Large intestine (tissue), 3 donors: ENCODE results near the gene TBC1D17. TPM values are rescaled to one million over a fixed set of nuclear protein-coding genes. Genes with fewer than 3 reads are reported as not detected.

ENCODE experiments used
- DNase-seq, 2 donors: peaks; one replicate each; pipeline versions ENCODE4 v3.0.0 to v3.0.0-alpha.2; 2013
- H3K27ac ChIP-seq: one replicate; pipeline ENCODE4 v1.5.1; 2013; ENCODE audit warnings: low read length
- H3K27me3 ChIP-seq: 2 replicates; pipeline ENCODE4 v1.6.1; 2013; ENCODE audit warnings: low read length; ENCODE audit not compliant: control insufficient read depth, insufficient read depth
- H3K36me3 ChIP-seq: 2 replicates; pipeline ENCODE4 v1.6.1; 2013; ENCODE audit warnings: low read length; ENCODE audit not compliant: control insufficient read depth, insufficient read depth
- H3K4me1 ChIP-seq: one replicate; pipeline ENCODE4 v1.6.1; 2013; ENCODE audit warnings: low read length; ENCODE audit not compliant: control insufficient read depth, insufficient read depth
- H3K4me3 ChIP-seq: one replicate; pipeline ENCODE4 v1.5.1; 2013; ENCODE audit warnings: low read length
- H3K9me3 ChIP-seq: one replicate; pipeline ENCODE4 v1.6.1; 2013; ENCODE audit warnings: mild to moderate bottlenecking, low read depth, low read length, moderate library complexity; ENCODE audit not compliant: control insufficient read depth
- WGBS: methylation state at CpG from one replicate; pipeline ENCODE4 v1.1.5; 2013; ENCODE audit warnings: low lambda C conversion rate; ENCODE audit not compliant: insufficient coverage; 5-methylcytosine and 5-hydroxymethylcytosine counted together
- polyA plus RNA-seq: library from polyadenylated mRNA; unstranded; fragments of 120-200 nt; gene quantifications from one replicate; pipeline ENCODE4 v1.2.1, GENCODE V29; 2013

The TBC1D17 gene
- polyA plus RNA-seq, 1 donor, result 31.6 TPM

DNA sequence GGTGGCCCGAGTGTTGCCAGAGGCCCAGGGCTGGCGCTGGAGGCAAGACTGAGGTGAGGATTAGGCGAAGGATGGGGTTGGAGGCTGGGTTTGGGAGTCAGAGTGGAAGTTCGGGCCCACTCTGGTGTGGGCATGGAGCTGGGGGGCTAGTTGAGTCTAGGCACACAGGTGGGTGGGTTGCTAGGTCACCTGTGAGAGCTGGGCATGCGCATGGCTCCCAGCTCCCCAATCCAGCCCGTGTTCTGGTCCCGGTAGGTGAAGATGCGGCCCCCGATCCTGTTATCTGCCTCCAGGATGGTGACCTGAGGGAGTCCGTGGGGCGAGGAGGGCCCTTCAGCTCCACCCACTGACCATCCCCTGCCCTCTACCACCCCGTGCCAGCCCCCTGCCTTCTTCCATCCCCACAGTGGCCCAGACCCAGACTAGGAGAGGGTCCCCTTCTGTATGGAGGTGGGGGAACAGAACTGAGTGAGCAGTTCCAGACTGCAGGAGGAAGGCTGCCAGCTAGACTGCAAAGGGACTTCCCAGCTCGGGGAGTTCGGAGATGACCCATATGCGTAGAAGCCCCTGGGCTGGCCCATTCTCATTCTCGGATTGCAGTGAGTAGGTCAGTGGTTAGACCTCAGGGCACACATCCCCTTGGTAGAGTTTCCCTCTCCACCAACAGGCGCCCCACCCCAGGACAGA is 17.5 kb downstream of the TBC1D17 start:
- H3K27ac ChIP-seq, result no peak overlapping the region
- peaks cover 14% of the 10 kb centered on the region for H3K27me3 ChIP-seq
- peaks cover 2% of the 10 kb centered on the region for H3K9me3 ChIP-seq
- DNase-seq, result no peak
- H3K4me3 ChIP-seq, result no peak overlapping the region
- H3K4me1 ChIP-seq, result peaks cover 11% of the 10 kb centered on the region
- no peaks in the 10 kb centered on the region for H3K36me3 ChIP-seq
- no CpG with 5 or more reads among the region's 17 CpGs for WGBS

DNA sequence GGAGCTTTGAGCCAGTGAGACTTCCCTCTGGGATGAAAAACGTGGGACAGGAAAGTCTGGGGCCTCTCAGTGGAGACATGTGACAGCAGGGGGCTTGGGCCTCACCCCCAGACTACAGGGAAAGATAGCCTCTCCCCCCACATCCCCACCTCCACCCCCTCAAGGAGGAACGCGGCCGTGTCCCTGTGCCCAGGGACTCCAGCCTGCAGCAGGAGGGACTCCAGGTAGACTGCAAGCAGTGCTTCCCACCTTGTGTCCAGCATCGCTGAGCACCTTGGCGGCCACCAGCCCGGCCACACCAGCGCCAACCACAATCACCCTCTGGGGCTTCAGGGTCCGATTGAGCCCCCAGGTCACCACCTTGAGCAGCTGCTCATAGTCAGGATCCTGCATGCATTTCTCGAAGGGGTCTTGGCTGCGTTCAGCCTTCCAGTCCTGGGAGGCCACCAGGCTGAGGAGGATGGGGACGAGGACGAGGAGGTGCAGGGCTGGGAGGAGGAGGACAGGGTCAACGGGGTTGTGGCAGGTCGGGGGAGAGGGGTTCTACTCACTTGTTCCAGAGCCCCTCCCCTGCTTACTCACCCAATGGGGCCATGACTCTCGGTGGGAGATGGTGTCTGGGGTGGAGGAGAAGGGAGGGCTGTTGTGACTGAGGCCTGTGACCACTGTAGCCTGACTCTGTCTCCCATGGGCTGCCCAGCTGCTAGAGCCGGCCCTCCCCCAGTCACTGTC is 18.2 kb downstream of the TBC1D17 start:
- no peak overlapping the region for H3K27ac ChIP-seq
- H3K9me3 ChIP-seq, result no peaks in the 10 kb centered on the region
- no CpG with 5 or more reads among the region's 17 CpGs for WGBS
- no peaks in the 10 kb centered on the region for H3K36me3 ChIP-seq
- DNase-seq, result no peak
- no peak overlapping the region for H3K4me3 ChIP-seq
- peaks cover 10% of the 10 kb centered on the region for H3K27me3 ChIP-seq
- peaks cover 8% of the 10 kb centered on the region for H3K4me1 ChIP-seq

GRCh38 chr19:49896863-49897621 is 19.5 kb downstream of the TBC1D17 start, which contains the start of gene IL4I1:
Gene IL4I1, minus strand, starts transcription at chr19:49896887. Its CDS starts 727 bp downstream, at chr19:49896160.
- Histone ChIP-seq H3K27ac (peak within 1 kb of the TSS; percentile 11), H3K36me3 (no peaks in the 10 kb centered on the region), H3K4me3 (no peak within 1 kb of the TSS), H3K27me3 (no peaks in the 10 kb centered on the region), H3K9me3 (no peaks in the 10 kb centered on the region), H3K4me1 (peaks cover 5% of the 10 kb centered on the region)
- DNase-seq, result no peak
- WGBS, result 40% methylated on average over 2 of the region's 20 CpGs

DNA sequence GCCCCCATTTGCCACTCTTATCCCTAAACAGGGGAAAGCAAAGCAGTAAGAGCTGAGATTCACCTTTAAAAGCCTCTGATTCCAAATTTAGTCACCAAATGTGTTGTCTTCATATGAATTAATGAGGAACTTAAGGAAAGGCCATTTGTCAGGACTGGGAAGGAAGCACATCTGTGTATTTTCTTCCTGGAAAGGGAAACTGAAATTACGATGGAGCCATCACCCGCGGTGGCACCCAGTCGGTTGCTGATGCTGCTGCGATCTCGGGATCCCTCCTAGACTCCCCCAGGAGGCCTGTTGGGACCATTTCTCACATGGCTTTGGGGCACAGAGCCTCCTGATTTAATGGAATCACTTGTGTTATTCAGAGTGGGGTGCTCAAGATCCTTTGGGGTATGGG is 26.6 kb downstream of the TBC1D17 start:
- Histone ChIP-seq H3K4me1 (no peaks in the 10 kb centered on the region), H3K4me3 (no peak overlapping the region), H3K27me3 (no peaks in the 10 kb centered on the region), H3K27ac (no peak overlapping the region), H3K9me3 (no peaks in the 10 kb centered on the region), H3K36me3 (peaks cover 24% of the 10 kb centered on the region)
- no CpG with 5 or more reads among the region's 6 CpGs for WGBS
- DNase-seq, result no peak

DNA sequence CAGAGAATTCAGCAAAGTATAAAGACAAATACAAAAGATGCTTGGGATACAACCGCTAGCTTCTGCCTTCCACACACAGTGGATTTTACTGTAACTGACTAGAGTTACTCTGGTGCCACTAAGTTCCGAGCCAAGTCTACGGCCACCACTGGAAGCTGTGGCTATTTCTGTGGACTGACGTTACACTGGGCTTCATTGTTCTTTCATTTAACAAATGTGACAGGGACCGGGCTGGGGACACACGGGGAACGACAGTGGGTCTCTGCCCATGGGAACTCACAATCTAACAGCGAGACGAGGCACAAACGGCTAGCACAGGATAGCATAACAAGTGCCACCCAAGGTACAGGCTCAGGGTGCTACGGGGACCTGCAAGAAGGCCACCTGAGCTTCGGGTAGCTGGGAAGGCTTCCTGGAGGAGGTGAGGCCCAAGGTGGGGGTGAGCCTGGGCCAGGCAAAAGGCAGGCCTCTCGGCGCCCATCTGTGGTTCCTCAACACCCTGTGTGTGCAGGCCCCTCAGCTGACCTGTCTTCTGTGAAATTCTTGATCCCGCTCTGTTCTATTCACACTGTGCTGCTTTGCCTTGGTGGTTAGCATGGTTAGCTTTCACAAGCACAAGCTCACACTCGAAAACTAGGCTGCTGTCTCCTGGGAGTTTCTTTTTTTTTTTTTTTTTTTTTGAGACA is 29.5 kb downstream of the TBC1D17 start:
- H3K27ac ChIP-seq, result no peak overlapping the region
- H3K27me3 ChIP-seq, result no peaks in the 10 kb centered on the region
- no CpG with 5 or more reads among the region's 16 CpGs for WGBS
- no peak overlapping the region for H3K4me3 ChIP-seq
- DNase-seq, result no peak
- no peaks in the 10 kb centered on the region for H3K4me1 ChIP-seq
- H3K36me3 ChIP-seq, result peaks cover 35% of the 10 kb centered on the region
- no peaks in the 10 kb centered on the region for H3K9me3 ChIP-seq

GRCh38 chr19:49907745-49908446 is 30.4 kb downstream of the TBC1D17 start:
- H3K27me3 ChIP-seq, result no peaks in the 10 kb centered on the region
- peaks cover 2% of the 10 kb centered on the region for H3K4me1 ChIP-seq
- H3K27ac ChIP-seq, result no peak overlapping the region
- H3K9me3 ChIP-seq, result no peaks in the 10 kb centered on the region
- H3K4me3 ChIP-seq, result no peak overlapping the region
- WGBS, result no CpG with 5 or more reads among the region's 23 CpGs
- peaks cover 41% of the 10 kb centered on the region for H3K36me3 ChIP-seq
- DNase-seq, result no peak

GRCh38 chr19:49908480-49909420 is 31.2 kb downstream of the TBC1D17 start:
- 100% methylated on average over 1 of the region's 37 CpGs for WGBS
- no peak overlapping the region for H3K4me3 ChIP-seq
- H3K36me3 ChIP-seq, result peaks cover 48% of the 10 kb centered on the region
- H3K4me1 ChIP-seq, result peaks cover 6% of the 10 kb centered on the region
- H3K27ac ChIP-seq, result no peak overlapping the region
- no peak for DNase-seq
- H3K27me3 ChIP-seq, result no peaks in the 10 kb centered on the region
- H3K9me3 ChIP-seq, result no peaks in the 10 kb centered on the region

- no peak overlapping the region for H3K4me3 ChIP-seq
- no peaks in the 10 kb centered on the region for H3K9me3 ChIP-seq
- no peak for DNase-seq
- H3K27me3 ChIP-seq, result no peaks in the 10 kb centered on the region
- no CpG with 5 or more reads among the region's 5 CpGs for WGBS
- H3K36me3 ChIP-seq, result peaks cover 53% of the 10 kb centered on the region
- H3K4me1 ChIP-seq, result peaks cover 6% of the 10 kb centered on the region
- no peak overlapping the region for H3K27ac ChIP-seq
These were observed 32.7 kb downstream of the TBC1D17 start for GRCh38 chr19:49910179-49910578.
